Activated B cell treated with CpG ODN at 0.5 μM for 24 hours (primary cell): Measurements from ENCODE around the gene GZMB. TPM values are rescaled to one million over a fixed set of nuclear protein-coding genes. Genes with fewer than 3 reads are reported as not detected.
A peak's percentile ranks its signal among the peaks of the same experiment; 100 is the strongest.

Source experiments
- ATAC-seq: fragments of 200-7000 bp; cut with Tn5 transposase; one replicate; pipeline ENCODE4 v1.10.0; 2021; ENCODE audit warnings: low read depth, mild to moderate bottlenecking, moderate library complexity
- CTCF ChIA-PET: fragments of 350-600 bp; sonication (Branson Sonifier 250); formaldehyde crosslinking; loops from one replicate; lab custom pipeline; 2021; ENCODE audit warnings: antibody characterized with exemption; lab: Charles Lee
- POLR2A ChIA-PET: fragments of 350-600 bp; sonication (Branson Sonifier 250); formaldehyde crosslinking; loops from one replicate; lab custom pipeline; 2021; ENCODE audit warnings: antibody characterized with exemption; lab: Charles Lee
- DNase-seq: peaks from one replicate; pipeline ENCODE4 v3.0.0; 2022
- H3K27ac Mint-ChIP-seq: one replicate; pipeline ENCODE4 v1.8.0; 2020; ENCODE audit warnings: mixed read lengths
- H3K27me3 Mint-ChIP-seq: one replicate; pipeline ENCODE4 v1.8.0; 2021; ENCODE audit warnings: mixed read lengths
- H3K36me3 Mint-ChIP-seq: one replicate; pipeline ENCODE4 v1.8.0; 2021; ENCODE audit warnings: low read depth, mixed read lengths
- H3K4me1 Mint-ChIP-seq: one replicate; pipeline ENCODE4 v1.8.0; 2021; ENCODE audit warnings: mixed read lengths
- H3K4me3 Mint-ChIP-seq: one replicate; pipeline ENCODE4 v1.8.0; 2020; ENCODE audit warnings: mild to moderate bottlenecking, mixed read lengths
- H3K9me3 Mint-ChIP-seq: one replicate; pipeline ENCODE4 v1.8.0; 2020; ENCODE audit warnings: mixed read lengths
- intact Hi-C: fragments of 100-400 bp; cut with micrococcal nuclease; formaldehyde crosslinking; loops from one replicate; pipeline ENCODE4 v1.15.1; 2024
- total RNA-seq: library from RNA; stranded (reverse); gene quantifications from 2 replicates; pipeline ENCODE4 v1.2.3, GENCODE V29; 2022
- TF ChIP-seq, protein P1 (sequence below): fragments of 200-600 bp; IDR thresholded peaks from one replicate; pipeline ENCODE4 v1.8.0; 2022; ENCODE audit warnings: antibody characterized with exemption, mild to moderate bottlenecking

GZMB gene
- total RNA-seq, 1 donor from 2014 or later = 2.9 TPM

DNA sequence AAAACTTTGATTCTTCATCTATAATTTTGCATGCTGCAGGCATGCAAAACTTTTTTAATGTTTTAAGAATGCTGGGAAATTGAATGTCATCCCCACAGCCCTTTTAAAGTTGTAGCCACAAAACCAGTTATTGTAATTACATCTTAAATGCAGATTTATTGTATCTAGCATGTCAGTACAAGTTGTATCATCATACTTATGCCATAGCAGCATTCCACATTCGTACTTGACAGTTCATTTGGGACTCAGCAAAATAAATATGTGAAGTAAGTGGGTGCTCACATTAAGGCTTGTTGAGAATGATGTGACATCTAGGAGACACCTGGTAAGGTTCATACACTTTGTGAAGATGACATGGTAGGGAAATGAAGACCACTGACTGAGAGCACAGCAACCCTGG, 44.0 kb upstream of the GZMB start:
- H3K9me3 Mint-ChIP-seq = peaks cover 5% of the 10 kb centered on the region
- TF ChIP-seq, protein P1, sequence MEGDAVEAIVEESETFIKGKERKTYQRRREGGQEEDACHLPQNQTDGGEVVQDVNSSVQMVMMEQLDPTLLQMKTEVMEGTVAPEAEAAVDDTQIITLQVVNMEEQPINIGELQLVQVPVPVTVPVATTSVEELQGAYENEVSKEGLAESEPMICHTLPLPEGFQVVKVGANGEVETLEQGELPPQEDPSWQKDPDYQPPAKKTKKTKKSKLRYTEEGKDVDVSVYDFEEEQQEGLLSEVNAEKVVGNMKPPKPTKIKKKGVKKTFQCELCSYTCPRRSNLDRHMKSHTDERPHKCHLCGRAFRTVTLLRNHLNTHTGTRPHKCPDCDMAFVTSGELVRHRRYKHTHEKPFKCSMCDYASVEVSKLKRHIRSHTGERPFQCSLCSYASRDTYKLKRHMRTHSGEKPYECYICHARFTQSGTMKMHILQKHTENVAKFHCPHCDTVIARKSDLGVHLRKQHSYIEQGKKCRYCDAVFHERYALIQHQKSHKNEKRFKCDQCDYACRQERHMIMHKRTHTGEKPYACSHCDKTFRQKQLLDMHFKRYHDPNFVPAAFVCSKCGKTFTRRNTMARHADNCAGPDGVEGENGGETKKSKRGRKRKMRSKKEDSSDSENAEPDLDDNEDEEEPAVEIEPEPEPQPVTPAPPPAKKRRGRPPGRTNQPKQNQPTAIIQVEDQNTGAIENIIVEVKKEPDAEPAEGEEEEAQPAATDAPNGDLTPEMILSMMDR = no peak
- CTCF ChIA-PET = interaction anchor here (2.0 to 4.3 kb wide), 2 partner anchors 12 to 72 kb away, joined by 7 to 34 read pairs; no protein-coding TSS in a partner anchor
- DNase-seq (no peak), ATAC-seq (no peak)
- intact Hi-C loops = loop anchor here (2.0 to 10.0 kb wide), 4 partner anchors 13 to 343 kb away; partner anchors contain the start of genes ADCY4, RIPK3 and SDR39U1
- no peak overlapping the region for H3K4me3 Mint-ChIP-seq
- no peak overlapping the region for H3K27ac Mint-ChIP-seq
- H3K27me3 Mint-ChIP-seq = no peaks in the 10 kb centered on the region
- H3K36me3 Mint-ChIP-seq = no peaks in the 10 kb centered on the region
- H3K4me1 Mint-ChIP-seq = peaks cover 60% of the 10 kb centered on the region
- POLR2A ChIA-PET = interaction anchor here (0.6 kb wide), 1 partner anchor 10 kb away, joined by 3 read pairs; no protein-coding TSS in a partner anchor

DNA sequence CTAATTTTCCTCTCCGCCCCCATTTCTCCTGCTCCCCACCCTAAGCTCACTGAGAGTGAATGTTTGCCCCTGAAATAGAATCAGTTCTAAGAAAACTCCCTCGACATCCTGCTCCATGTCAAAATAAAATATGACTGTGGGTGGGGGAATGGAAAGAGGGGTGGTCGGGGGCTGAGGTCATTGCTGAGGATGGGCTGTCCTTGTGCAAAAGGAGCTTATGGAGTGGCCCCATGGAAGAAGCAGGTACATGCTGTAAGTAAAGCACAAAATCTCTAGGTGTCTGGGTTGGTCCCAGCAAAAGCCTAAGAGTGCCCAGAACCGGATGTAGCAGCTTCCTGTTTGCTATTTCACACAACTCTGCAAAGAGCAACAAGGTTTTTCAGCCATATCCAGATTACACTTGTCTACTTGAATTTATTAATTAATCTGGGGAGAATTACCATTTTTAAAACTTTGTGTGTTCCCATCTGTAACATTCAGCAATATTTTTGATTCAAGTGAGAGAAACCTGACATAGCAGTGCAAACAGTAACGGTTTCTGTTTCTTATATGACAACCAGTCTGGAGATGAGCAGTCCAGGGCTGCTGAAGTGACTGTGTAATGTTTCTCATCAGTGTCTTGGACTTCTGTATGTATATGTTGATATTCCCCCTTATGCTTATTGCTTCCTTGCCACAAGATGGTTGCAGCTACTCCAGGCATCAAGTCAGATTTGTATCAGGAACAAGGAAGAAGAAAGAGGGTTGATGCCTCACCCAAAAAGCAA, 40.4 kb upstream of the GZMB start:
- DNase-seq (no peak), ATAC-seq (peak; percentile 43)
- ChIA-PET CTCF (interaction anchor here (0.7 to 2.7 kb wide), 6 partner anchors 15 to 341 kb away, joined by 3 to 12 read pairs (median 5); no protein-coding TSS in a partner anchor), POLR2A (interaction anchor here (1.0 to 2.2 kb wide), 5 partner anchors 9 to 245 kb away, joined by 3 to 13 read pairs (median 5); partner anchors contain the start of genes CBLN3 and KHNYN)
- Mint-ChIP-seq H3K36me3 (no peaks in the 10 kb centered on the region), H3K27ac (peak overlapping the region; percentile 95), H3K27me3 (no peaks in the 10 kb centered on the region), H3K4me3 (peak overlapping the region; percentile 82), H3K9me3 (peaks cover 5% of the 10 kb centered on the region), H3K4me1 (peaks cover 74% of the 10 kb centered on the region)
- TF ChIP-seq, protein P1 = no peak
- intact Hi-C loops = loop anchor here (5.0 to 10.0 kb wide), 2 partner anchors 33 to 340 kb away; partner anchors contain the start of genes ADCY4 and RIPK3

- peak overlapping the region; percentile 82 for H3K4me3 Mint-ChIP-seq
- TF ChIP-seq, protein P1 = no peak
Observed at GRCh38 chr14:24673534-24674203, 39.7 kb upstream of the GZMB start.

GRCh38 chr14:24673059-24673458, 39.1 kb upstream of the GZMB start:
- Mint-ChIP-seq H3K27me3 (no peaks in the 10 kb centered on the region), H3K36me3 (no peaks in the 10 kb centered on the region), H3K4me1 (peaks cover 68% of the 10 kb centered on the region), H3K9me3 (peaks cover 5% of the 10 kb centered on the region), H3K27ac (peak overlapping the region; percentile 95), H3K4me3 (peak overlapping the region; percentile 82)
- DNase-seq = no peak
- CTCF ChIA-PET = interaction anchor here (1.5 to 2.7 kb wide), 3 partner anchors 16 to 37 kb away, joined by 4 to 12 read pairs (median 7); no protein-coding TSS in a partner anchor
- TF ChIP-seq, protein P1 = no peak
- POLR2A ChIA-PET = interaction anchor here (0.9 to 2.2 kb wide), 4 partner anchors 26 to 308 kb away, joined by 3 to 13 read pairs (median 4); no protein-coding TSS in a partner anchor
- peak; percentile 67 for ATAC-seq
- intact Hi-C loops = loop anchor here (1.0 to 10.0 kb wide), 4 partner anchors 8 to 338 kb away; partner anchors contain the start of genes ADCY4 and RIPK3

More at GRCh38 chr14:24673534-24674203, 39.7 kb upstream of the GZMB start:
- Mint-ChIP-seq H3K36me3 (no peaks in the 10 kb centered on the region), H3K27me3 (no peaks in the 10 kb centered on the region), H3K9me3 (peaks cover 5% of the 10 kb centered on the region), H3K27ac (peak overlapping the region; percentile 95), H3K4me1 (peaks cover 72% of the 10 kb centered on the region)
- POLR2A ChIA-PET = interaction anchor here (0.9 to 2.2 kb wide), 7 partner anchors 8 to 308 kb away, joined by 3 to 13 read pairs (median 4); partner anchors contain the start of genes CBLN3 and KHNYN
- DNase-seq (no peak), ATAC-seq (peak; percentile 64)
- CTCF ChIA-PET = interaction anchor here (0.7 to 2.7 kb wide), 6 partner anchors 16 to 340 kb away, joined by 3 to 12 read pairs (median 5); no protein-coding TSS in a partner anchor
- intact Hi-C loops = loop anchor here (1.0 to 10.0 kb wide), 4 partner anchors 8 to 339 kb away; partner anchors contain the start of genes ADCY4 and RIPK3
